ENCODE measurements around the gene MAPK1.
"Not testable (repeated sequence)": the region's sequence is repeated elsewhere in the genome, so short reads cannot be mapped to it uniquely, and the experiment has no call there.

MAPK1 gene

GRCh38 chr22:21881841-21882753 lies 14.7 kb upstream of the MAPK1 start:
- DNase-seq = no peak

GRCh38 chr22:21876486-21877176 lies 9.2 kb upstream of the MAPK1 start:
- DNase-seq = peak; percentile 53

GRCh38 chr22:21874953-21875352 lies 7.5 kb upstream of the MAPK1 start:
- DNase-seq = not testable (repeated sequence)

- DNase-seq = no peak
Observed at GRCh38 chr22:21873619-21874018, 6.2 kb upstream of the MAPK1 start.

- not testable (repeated sequence) for DNase-seq
Observed at GRCh38 chr22:21872741-21873140, 5.3 kb upstream of the MAPK1 start.

- DNase-seq = no peak
Observed at GRCh38 chr22:21868651-21869050, 1.2 kb upstream of the MAPK1 start.

GRCh38 chr22:21866833-21867527 lies 465 bp downstream of the MAPK1 start:
- DNase-seq = no peak

- DNase-seq = peak; percentile 77
Observed at GRCh38 chr22:21865041-21865440, 2.4 kb downstream of the MAPK1 start.

GRCh38 chr22:21862386-21863245 lies 4.8 kb downstream of the MAPK1 start:
- no peak for DNase-seq

- DNase-seq = peak; percentile 7
Observed at GRCh38 chr22:21861851-21862250, 5.6 kb downstream of the MAPK1 start.

GRCh38 chr22:21861264-21861848 lies 6.1 kb downstream of the MAPK1 start:
- DNase-seq = no peak

- no peak for DNase-seq
Observed at GRCh38 chr22:21860491-21861039, 6.9 kb downstream of the MAPK1 start.

GRCh38 chr22:21858025-21858764 lies 9.2 kb downstream of the MAPK1 start:
- DNase-seq = no peak

- DNase-seq = no peak
Observed at GRCh38 chr22:21857481-21857914, 9.9 kb downstream of the MAPK1 start.

- no peak for DNase-seq
Observed at GRCh38 chr22:21856868-21857267, 10.6 kb downstream of the MAPK1 start.

GRCh38 chr22:21856197-21856596 lies 11.2 kb downstream of the MAPK1 start:
- DNase-seq = no peak

GRCh38 chr22:21855676-21856075 lies 11.8 kb downstream of the MAPK1 start:
- no peak for DNase-seq

- DNase-seq = no peak
Observed at GRCh38 chr22:21850660-21851059, 16.8 kb downstream of the MAPK1 start.

GRCh38 chr22:21849489-21849888 lies 18.0 kb downstream of the MAPK1 start:
- DNase-seq = no peak

GRCh38 chr22:21848057-21848456 lies 19.4 kb downstream of the MAPK1 start:
- not testable (repeated sequence) for DNase-seq
